ENCODE measurements around the gene GRID1.

The GRID1 gene

DNA sequence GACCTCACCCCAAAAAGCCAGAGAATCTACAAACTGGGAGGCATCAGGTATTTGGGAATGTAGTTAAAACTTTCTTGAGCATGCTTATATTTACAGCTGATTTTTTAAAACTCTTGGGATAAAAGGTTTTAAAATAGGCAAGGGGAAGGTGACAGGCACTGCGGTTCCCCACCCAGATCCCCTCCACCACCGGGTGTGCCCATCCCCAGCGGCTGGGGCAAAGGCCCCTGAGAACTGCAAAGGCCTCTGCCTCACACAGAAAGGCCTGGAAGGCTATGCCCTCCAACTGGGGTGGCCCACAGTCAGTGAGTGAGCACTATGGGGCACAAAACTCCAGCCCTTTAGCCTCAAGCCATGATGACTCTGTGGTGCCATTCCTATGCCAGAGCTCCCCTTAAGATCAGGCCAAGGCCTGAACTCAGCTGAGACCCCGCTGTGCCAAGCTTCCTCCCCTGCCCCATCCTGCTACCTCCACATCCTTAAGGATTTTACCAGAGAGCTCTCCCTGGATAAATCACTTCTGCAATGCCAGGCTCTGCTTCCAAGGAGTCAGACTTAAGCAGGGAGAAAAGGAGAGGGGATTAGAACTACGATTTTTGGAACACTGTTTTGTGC lies 299.1 kb downstream of the GRID1 start:
- DNase-seq (ENCODE audit: low read depth) = no peak
- H3K4me3 ChIP-seq (ENCODE audit: low read depth, low read length) = no peak overlapping the region
- TF ChIP-seq, protein P1, sequence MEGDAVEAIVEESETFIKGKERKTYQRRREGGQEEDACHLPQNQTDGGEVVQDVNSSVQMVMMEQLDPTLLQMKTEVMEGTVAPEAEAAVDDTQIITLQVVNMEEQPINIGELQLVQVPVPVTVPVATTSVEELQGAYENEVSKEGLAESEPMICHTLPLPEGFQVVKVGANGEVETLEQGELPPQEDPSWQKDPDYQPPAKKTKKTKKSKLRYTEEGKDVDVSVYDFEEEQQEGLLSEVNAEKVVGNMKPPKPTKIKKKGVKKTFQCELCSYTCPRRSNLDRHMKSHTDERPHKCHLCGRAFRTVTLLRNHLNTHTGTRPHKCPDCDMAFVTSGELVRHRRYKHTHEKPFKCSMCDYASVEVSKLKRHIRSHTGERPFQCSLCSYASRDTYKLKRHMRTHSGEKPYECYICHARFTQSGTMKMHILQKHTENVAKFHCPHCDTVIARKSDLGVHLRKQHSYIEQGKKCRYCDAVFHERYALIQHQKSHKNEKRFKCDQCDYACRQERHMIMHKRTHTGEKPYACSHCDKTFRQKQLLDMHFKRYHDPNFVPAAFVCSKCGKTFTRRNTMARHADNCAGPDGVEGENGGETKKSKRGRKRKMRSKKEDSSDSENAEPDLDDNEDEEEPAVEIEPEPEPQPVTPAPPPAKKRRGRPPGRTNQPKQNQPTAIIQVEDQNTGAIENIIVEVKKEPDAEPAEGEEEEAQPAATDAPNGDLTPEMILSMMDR (IDR thresholded peaks at IDR 0.05; ENCODE audit: control insufficient read depth, extremely low read depth, insufficient read depth) = no peak

DNA sequence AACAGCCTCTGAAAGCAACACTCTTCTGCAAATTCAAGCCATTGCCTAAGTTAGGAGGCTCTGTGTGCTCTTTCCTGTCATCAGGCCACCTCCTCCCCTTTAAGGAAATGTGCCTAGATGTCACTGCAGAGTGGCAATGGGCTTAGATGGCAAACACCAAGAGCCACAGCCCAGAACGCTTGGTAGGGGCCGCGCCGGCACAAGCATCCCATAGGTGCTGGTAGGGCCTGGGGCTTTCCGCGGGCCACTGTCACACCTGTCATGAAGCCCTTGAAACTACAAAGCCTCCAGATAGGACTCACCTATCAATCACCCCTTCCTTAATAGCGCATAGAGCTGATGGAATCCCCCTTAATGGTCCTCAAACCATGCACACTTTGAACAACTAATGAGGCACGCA lies 299.9 kb downstream of the GRID1 start:
- TF ChIP-seq, protein P1 (IDR thresholded peaks at IDR 0.05; ENCODE audit: control insufficient read depth, extremely low read depth, insufficient read depth) = no peak
- no peak overlapping the region for H3K4me3 ChIP-seq (ENCODE audit: low read depth, low read length)
- no peak for DNase-seq (ENCODE audit: low read depth)

DNA sequence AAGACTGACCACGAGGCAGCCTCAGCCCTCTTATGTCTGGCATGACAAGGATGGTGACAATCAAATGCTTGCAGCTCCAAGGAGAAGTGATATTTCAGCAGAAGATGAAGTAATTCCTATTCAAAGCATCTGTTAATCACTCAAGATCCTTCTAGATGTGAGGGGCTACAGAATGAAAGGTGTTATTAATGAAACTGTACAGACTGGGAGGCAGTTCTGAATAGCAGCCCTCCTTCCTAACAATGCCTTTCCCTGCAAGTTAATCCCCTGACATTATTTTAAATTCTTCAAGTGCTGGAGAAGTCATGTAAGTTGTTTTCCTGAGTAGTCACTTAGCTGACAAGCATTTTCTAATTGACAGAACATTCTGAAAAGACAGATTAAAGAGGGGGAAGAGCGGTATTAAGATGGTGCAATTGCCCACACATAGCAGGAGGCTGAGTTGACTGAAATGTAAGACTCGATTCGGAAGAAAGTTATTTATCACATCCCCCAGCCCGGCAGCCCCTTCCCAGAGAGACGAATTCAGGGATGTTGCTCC lies 300.8 kb downstream of the GRID1 start:
- TF ChIP-seq, protein P1 (IDR thresholded peaks at IDR 0.05; ENCODE audit: control insufficient read depth, extremely low read depth, insufficient read depth) = no peak
- no peak for DNase-seq (ENCODE audit: low read depth)
- no peak overlapping the region for H3K4me3 ChIP-seq (ENCODE audit: low read depth, low read length)

DNA sequence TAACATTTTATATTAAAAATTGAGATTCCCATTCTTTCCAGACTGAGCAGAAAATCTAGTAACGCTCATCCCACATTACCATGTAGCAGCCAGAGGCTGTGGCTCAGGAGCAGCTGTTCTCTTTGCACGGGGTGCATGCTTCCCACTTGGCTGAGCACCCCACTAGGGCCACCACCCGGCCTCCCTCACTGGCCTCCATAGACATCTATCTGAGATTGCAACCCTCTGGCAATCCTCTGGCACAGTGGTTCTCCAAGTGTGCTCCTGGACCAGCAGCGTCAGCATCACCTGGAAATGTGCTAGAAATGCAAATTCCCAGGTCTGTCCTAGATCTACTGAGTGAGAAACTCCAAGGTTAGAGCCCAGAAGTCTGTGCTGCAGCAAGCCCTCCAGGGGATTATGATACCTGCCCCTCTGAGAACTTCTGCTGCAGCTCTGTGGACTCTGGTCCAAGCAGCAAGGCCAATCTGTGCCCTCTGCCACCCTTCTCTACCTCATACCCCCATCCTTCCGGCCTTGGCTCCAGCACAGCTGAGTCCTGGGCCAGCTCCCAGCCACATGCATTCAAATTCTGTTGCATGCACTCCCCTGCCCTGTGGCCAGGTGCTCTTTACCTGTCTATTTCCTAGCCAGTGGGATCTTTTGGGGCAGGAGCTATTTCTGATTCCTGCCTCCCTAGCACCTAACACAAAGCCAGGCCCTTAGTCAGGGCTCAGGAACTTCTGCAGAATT lies 301.5 kb downstream of the GRID1 start:
- TF ChIP-seq, protein P1 (IDR thresholded peaks at IDR 0.05; ENCODE audit: control insufficient read depth, extremely low read depth, insufficient read depth) = no peak
- H3K4me3 ChIP-seq (ENCODE audit: low read depth, low read length) = no peak overlapping the region
- DNase-seq (ENCODE audit: low read depth) = no peak

DNA sequence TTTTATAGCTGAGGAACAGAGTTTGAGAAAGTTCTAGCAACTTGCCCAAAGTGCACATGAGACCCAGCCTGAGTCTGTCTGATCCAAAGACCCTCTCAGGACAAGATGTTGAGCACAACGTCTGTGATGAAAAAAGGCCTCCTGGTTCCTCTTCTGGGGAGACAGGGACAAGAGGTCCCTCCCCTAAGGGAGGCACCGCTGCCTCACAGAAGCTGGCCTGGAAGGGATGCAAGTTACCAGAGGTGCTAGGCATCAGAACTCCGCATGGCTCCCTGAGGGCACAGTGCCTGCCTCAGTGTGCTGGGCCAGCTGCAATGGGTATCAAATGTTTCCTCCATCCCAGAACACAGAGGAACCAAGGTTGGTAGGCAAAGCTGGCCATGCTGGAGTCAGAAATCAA lies 302.4 kb downstream of the GRID1 start:
- no peak overlapping the region for H3K4me3 ChIP-seq (ENCODE audit: low read depth, low read length)
- DNase-seq (ENCODE audit: low read depth) = no peak
- TF ChIP-seq, protein P1 (IDR thresholded peaks at IDR 0.05; ENCODE audit: control insufficient read depth, extremely low read depth, insufficient read depth) = no peak

DNA sequence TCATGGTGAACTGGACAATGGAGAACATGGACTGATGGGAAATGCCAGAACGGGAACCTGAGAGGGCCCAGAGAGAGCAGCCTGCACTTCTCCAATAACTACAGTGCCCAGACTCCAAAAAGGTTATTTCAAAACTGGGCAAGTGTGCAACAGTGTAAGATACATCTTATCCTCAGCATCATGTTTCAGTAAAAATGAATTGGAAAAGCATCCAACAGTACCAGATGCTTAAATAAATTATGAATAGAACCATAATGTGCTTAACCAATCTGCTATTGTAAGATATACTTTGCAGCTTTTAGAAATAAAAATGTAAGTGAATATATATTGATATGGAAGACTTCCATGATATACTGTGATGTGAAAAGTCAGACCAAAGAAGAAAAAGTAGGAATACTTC lies 303.3 kb downstream of the GRID1 start:
- TF ChIP-seq, protein P1 (IDR thresholded peaks at IDR 0.05; ENCODE audit: control insufficient read depth, extremely low read depth, insufficient read depth) = no peak

More for the DNA sequence above, 303.3 kb downstream of the GRID1 start:
- no peak overlapping the region for H3K4me3 ChIP-seq (ENCODE audit: low read depth, low read length)
- DNase-seq (ENCODE audit: low read depth) = no peak
